Spleen (tissue), 11 donors: ENCODE data around the gene GDPD3. TPM values are rescaled to one million over a fixed set of nuclear protein-coding genes. Genes with fewer than 3 reads are reported as not detected.

Experiments used
- DNase-seq: peaks from one replicate; pipeline ENCODE4 v3.0.0-alpha.2; 2020
- H3K27ac ChIP-seq, 8 donors: fragments of 200-600 bp; sonication (generic) in 7 of 8; 1 replicate in 4 of 8; 2 replicates in 4 of 8; pipeline versions ENCODE4 v1.5.0 to v1.8.0; 2016 to 2021; ENCODE audit warnings: inconsistent platforms in 4 of 8, mild to moderate bottlenecking in 4 of 8, moderate library complexity in 1 of 8
- H3K27me3 ChIP-seq, 7 donors: fragments of 200-600 bp; sonication (generic) in 6 of 7; replicated peaks in 1 of 7; 1 replicate in 4 of 7; 2 replicates in 3 of 7; pipeline versions ENCODE4 v1.5.0 to v1.8.0; 2016 to 2021; ENCODE audit warnings: inconsistent platforms in 3 of 7, mild to moderate bottlenecking in 1 of 7
- H3K36me3 ChIP-seq, 6 donors: fragments of 200-600 bp; sonication (generic) in 5 of 6; 1 replicate in 4 of 6; 2 replicates in 2 of 6; pipeline versions ENCODE4 v1.5.0 to v1.8.0; 2016 to 2021; ENCODE audit warnings: inconsistent platforms in 2 of 6
- H3K4me1 ChIP-seq, 6 donors: fragments of 200-600 bp; sonication (generic) in 5 of 6; 1 replicate in 3 of 6; 2 replicates in 3 of 6; pipeline versions ENCODE4 v1.5.0 to v1.8.0; 2016 to 2021; ENCODE audit warnings: inconsistent platforms in 3 of 6
- H3K4me3 ChIP-seq, 8 donors: fragments of 200-600 bp; sonication (generic) in 7 of 8; 1 replicate in 4 of 8; 2 replicates in 4 of 8; pipeline versions ENCODE4 v1.5.0 to v1.8.0; 2016 to 2021; ENCODE audit warnings: inconsistent platforms in 4 of 8, mild to moderate bottlenecking in 4 of 8, moderate library complexity in 2 of 8
- H3K9me3 ChIP-seq, 8 donors: fragments of 200-600 bp; sonication (generic) in 7 of 8; 1 replicate in 4 of 8; 2 replicates in 4 of 8; pipeline versions ENCODE4 v1.5.0 to v1.8.0; 2016 to 2021; ENCODE audit warnings: inconsistent platforms in 4 of 8
- POLR2A ChIP-seq, 3 donors: fragments of 450-650 bp; IDR thresholded peaks; one replicate each; pipeline ENCODE4 v1.5.1; 2017; ENCODE audit warnings: antibody characterized with exemption in 3 of 3, mild to moderate bottlenecking in 1 of 3
- POLR2AphosphoS5 ChIP-seq, 3 donors: sonication (generic); formaldehyde crosslinking; IDR thresholded peaks; one replicate each; pipeline ENCODE4 v1.5.1; 2017; ENCODE audit warnings: antibody characterized with exemption in 3 of 3
- WGBS, 5 donors: extraction: QIAGEN DNeasy Blood & Tissue Kit in 3 of 5; methylation state at CpG; one replicate each; pipeline versions ENCODE4 v1.1.5 to v1.1.7; 2013 to 2018; 5-methylcytosine and 5-hydroxymethylcytosine counted together
- intact Hi-C: fragments of 100-400 bp; cut with DNase I; formaldehyde crosslinking; loops from one replicate; pipeline ENCODE4 v1.15.0; 2023; ENCODE audit warnings: low total_unique reads
- polyA plus RNA-seq, 3 donors: library from polyadenylated mRNA; stranded (reverse); fragments of 200-250 nt; gene quantifications; one replicate each; pipeline ENCODE4 v1.2.1, GENCODE V29; 2013
- total RNA-seq, 7 donors: library from RNA; depleted of rRNA in 3 of 7; stranded (reverse); fragments of >200 nt in 3 of 7; fragmentation: NEBNext Ultra II Directional in 4 of 7; extraction: Animal tissue kit (Norgen Biotek cat#: 25700) in 4 of 7; gene quantifications; one replicate each; pipeline versions ENCODE4 v1.1.0 to v1.2.1, GENCODE V29; 2016 to 2021
- TF ChIP-seq, protein P1 (sequence below), 11 experiments: fragments of 200-600 bp in 7 of 11; fragments of 450-650 bp in 4 of 11; sonication (generic) in 4 of 11; IDR thresholded peaks in 8 of 11; conservative IDR thresholded peaks in 3 of 11; 1 replicate in 7 of 11; 2 replicates in 4 of 11; pipeline versions ENCODE4 v1.4.0 to v1.8.0; 2016 to 2021; ENCODE audit warnings: antibody characterized with exemption in 11 of 11, inconsistent platforms in 4 of 11, mild to moderate bottlenecking in 1 of 11
- donor health status: healthy with polysubstance abuse.
- donor health status: DM: no; HTN: no; CAD: no; lungs with moderate emphysema.
- donor health status: DM: no; HTN: no; CAD: no.
- donor health status: Bipolar disorder and iron deficiency.
- donor health status: healthy.
- donor health status: DM: no; HTN: no; CAD: no.
- donor health status: DM: yes; HTN: yes; CAD: no.

The GDPD3 gene
- total and polyA plus RNA-seq, 10 donors = 4.3 to 18.0 (median 10.7) TPM

DNA sequence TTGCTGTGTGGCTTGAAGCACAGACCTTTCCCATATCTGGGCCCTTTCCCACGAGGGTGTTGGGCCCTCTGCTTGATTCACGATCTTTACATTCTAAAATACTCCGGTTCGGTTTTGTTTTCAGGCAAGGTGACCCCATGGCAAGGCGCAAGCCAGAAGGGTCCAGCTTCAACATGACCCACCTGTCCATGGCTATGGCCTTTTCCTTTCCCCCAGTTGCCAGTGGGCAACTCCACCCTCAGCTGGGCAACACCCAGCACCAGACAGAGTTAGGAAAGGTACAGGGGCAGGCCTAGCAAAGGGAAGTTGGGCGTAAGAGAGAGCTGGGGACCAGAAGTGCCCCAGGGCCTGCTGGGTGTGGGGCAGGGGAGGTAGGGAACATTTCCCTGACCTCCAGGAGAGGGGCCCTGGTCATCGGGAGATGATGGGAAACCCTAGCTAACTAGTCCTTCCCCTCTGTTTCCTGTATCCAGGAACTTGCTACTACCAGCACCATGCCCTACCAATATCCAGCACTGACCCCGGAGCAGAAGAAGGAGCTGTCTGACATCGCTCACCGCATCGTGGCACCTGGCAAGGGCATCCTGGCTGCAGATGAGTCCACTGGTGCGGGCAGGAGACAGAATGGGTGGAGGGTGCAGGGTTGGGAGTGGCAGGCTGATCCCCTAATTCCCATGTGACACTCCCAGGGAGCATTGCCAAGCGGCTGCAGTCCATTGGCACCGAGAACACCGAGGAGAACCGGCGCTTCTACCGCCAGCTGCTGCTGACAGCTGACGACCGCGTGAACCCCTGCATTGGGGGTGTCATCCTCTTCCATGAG, 46.4 kb downstream of the GDPD3 start:
- Histone ChIP-seq H3K9me3 (no peaks in the 10 kb centered on the region), H3K27ac (peak overlapping the region; percentile 93 to 100 (median 98)), H3K4me1 (peaks cover 33 to 78% (median 62%) of the 10 kb centered on the region in 6 donors), H3K27me3 (no peaks in the 10 kb centered on the region), H3K36me3 (peaks cover 10 to 54% (median 51%) of the 10 kb centered on the region in 6 donors), H3K4me3 (peak overlapping the region; percentile 65 to 99 (median 90))
- DNase-seq = no peak
- intact Hi-C loops = no loop called here
- TF ChIP-seq POLR2AphosphoS5 (IDR thresholded peaks at IDR 0.05) (peak in 1 of 3 donors; percentile 35), POLR2A (IDR thresholded peaks at IDR 0.05) (no peak)
- WGBS, 5 donors = 56 to 70% (median 64%) methylated on average over 16 to 21 of the region's 21 CpGs

DNA sequence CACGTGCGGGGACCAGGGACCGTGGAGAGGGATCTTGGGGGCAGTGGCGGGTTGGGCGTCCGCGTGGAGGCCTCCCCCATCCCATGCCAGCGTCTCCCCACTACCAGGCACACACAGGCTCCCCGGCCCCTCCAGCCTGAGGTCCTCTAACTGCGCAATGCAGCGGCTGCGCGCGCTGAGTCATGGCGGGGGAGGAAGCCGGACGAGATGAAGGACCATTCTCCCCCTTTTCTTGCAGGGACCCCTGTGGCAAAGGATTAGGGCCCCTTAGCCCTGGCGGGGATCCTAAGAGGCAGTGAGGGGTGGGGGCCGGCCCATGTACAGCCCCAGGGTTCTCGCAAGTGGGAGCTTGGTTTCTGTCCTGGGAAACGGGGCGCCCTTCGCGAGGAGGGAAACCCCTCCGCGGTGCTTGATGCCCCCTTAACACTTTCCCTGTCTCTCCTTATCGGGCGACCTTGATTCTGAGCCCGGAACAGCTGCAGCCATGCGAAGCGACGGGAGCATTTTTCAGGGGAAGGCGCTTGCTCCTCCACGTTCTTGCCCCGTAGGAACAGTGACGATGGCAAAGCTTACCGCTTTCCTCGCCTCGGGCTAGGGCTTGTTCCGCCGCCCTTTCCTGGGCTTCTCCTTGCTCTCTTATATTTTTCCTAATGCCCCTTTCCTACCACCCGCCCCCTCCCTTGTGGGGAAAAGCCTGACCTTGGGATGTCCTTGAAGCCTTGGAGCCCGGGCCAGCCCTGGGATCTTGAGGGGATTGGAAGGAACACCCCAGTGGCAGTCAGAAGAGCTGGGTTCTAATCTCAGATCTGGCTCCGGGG, 47.2 kb downstream of the GDPD3 start:
- H3K4me3 ChIP-seq = peak overlapping the region; percentile 65 to 99 (median 90)
- H3K36me3 ChIP-seq = peaks cover 10 to 46% (median 43%) of the 10 kb centered on the region in 6 donors
- TF ChIP-seq POLR2AphosphoS5 (IDR thresholded peaks at IDR 0.05) = no peak
- TF ChIP-seq POLR2A (IDR thresholded peaks at IDR 0.05) = no peak
- TF ChIP-seq, protein P1, sequence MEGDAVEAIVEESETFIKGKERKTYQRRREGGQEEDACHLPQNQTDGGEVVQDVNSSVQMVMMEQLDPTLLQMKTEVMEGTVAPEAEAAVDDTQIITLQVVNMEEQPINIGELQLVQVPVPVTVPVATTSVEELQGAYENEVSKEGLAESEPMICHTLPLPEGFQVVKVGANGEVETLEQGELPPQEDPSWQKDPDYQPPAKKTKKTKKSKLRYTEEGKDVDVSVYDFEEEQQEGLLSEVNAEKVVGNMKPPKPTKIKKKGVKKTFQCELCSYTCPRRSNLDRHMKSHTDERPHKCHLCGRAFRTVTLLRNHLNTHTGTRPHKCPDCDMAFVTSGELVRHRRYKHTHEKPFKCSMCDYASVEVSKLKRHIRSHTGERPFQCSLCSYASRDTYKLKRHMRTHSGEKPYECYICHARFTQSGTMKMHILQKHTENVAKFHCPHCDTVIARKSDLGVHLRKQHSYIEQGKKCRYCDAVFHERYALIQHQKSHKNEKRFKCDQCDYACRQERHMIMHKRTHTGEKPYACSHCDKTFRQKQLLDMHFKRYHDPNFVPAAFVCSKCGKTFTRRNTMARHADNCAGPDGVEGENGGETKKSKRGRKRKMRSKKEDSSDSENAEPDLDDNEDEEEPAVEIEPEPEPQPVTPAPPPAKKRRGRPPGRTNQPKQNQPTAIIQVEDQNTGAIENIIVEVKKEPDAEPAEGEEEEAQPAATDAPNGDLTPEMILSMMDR (IDR thresholded peaks at IDR 0.05 in 8 of 11, conservative IDR thresholded peaks at IDR 0.05 in 3 of 11) = peak in 1 of 11 experiments; percentile 1
- H3K27me3 ChIP-seq = no peaks in the 10 kb centered on the region
- peak overlapping the region; percentile 93 to 100 (median 98) for H3K27ac ChIP-seq
- H3K9me3 ChIP-seq = no peaks in the 10 kb centered on the region
- DNase-seq = no peak
- 1 to 2% (median 1%) methylated on average over 33 to 44 of the region's 44 CpGs for WGBS, 5 donors
- intact Hi-C loops = no loop called here
- peaks cover 33 to 74% (median 61%) of the 10 kb centered on the region in 6 donors for H3K4me1 ChIP-seq

DNA sequence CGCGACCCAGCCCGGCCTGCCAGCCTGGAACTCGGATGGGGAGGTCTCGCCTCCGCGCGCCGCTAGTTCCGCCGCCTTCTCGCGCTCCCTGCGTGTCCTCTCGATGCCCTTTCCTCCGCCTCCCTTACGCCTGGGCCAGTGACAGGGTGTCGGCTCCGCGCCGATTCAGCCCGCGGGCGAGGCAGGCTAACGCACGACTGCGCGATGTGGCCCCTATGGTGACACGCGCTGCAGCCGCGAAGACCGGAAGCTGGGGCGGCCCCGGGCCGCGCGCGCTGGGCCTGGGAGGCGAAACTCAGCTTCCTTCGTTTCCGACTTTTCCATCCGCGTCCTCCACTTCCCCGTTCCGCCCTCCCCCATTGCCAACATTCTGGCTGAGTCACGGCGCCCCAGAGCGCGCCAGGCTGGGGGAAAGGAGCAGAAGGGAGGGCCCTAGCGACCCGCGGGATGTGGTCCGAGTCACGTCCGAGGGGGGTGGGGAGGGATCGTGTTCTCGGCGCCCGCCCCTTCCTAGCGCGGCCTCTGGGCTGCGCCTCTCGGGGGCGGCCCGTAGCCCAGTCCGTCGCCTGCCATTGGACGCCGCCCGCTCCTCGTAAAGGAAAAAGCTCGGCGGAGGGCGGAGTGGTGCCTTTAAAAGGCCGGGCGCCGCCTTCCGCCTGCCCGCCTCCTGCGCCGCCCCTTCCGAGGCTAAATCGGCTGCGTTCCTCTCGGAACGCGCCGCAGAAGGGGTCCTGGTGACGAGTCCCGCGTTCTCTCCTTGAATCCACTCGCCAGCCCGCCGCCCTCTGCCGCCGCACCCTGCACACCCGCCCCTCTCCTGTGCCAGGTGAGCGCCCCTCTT, 48.0 kb downstream of the GDPD3 start, which contains the start of gene ALDOA:
TSS of gene ALDOA (plus strand) at position 659 of the 841 bp plus-strand sequence. CDS start 1,138 bp downstream, outside the sequence.
- Histone ChIP-seq H3K27ac (peak within 1 kb of the TSS; percentile 93 to 100 (median 98)), H3K36me3 (peaks cover 10 to 38% (median 34%) of the 10 kb centered on the region in 6 donors), H3K9me3 (no peaks in the 10 kb centered on the region), H3K4me1 (peaks cover 33 to 66% (median 56%) of the 10 kb centered on the region in 6 donors), H3K27me3 (no peaks in the 10 kb centered on the region), H3K4me3 (peak within 1 kb of the TSS; percentile 65 to 99 (median 90))
- intact Hi-C loops = no loop called here
- peak; percentile 99 for DNase-seq
- TF ChIP-seq, protein P1 (IDR thresholded peaks at IDR 0.05 in 8 of 11, conservative IDR thresholded peaks at IDR 0.05 in 3 of 11) = peak in 6 of 11 experiments; percentile 12 to 52 (median 30)
- TF ChIP-seq POLR2A (IDR thresholded peaks at IDR 0.05) (peak; percentile 57 to 94 (median 94)), POLR2AphosphoS5 (IDR thresholded peaks at IDR 0.05) (peak; percentile 97 to 99 (median 98))
- WGBS, 5 donors = 0 to 1% (median 0%) methylated on average over 57 to 99 of the region's 99 CpGs

DNA sequence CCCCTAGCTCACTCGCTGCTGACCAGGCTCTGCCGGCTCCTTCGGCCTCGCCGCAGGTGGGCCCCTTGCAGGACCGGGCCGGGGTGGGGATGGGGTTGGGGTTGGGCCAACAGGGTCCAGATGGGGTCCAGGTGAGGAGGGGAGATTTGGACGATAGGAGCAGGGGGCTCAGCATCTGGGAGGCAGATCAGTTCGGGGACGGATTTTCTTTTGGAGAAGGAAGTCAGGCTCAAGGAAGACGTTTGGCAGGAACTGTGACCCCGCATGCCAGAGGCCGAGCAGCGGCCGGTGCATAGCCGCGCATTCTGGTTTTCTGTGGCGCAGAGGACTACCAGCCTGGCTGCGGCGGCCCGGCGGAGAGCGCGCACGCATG, 48.6 kb downstream of the GDPD3 start:
- H3K4me1 ChIP-seq = peaks cover 33 to 60% (median 50%) of the 10 kb centered on the region in 6 donors
- H3K36me3 ChIP-seq = peaks cover 8 to 32% (median 28%) of the 10 kb centered on the region in 6 donors
- peak overlapping the region; percentile 93 to 100 (median 98) for H3K27ac ChIP-seq
- DNase-seq = no peak
- intact Hi-C loops = no loop called here
- no peaks in the 10 kb centered on the region for H3K27me3 ChIP-seq
- no peaks in the 10 kb centered on the region for H3K9me3 ChIP-seq
- TF ChIP-seq POLR2AphosphoS5 (IDR thresholded peaks at IDR 0.05) (no peak), POLR2A (IDR thresholded peaks at IDR 0.05) (no peak)
- TF ChIP-seq, protein P1 (IDR thresholded peaks at IDR 0.05 in 8 of 11, conservative IDR thresholded peaks at IDR 0.05 in 3 of 11) = no peak
- WGBS, 5 donors = 0% methylated on average over 24 to 25 of the region's 25 CpGs
- peak overlapping the region; percentile 65 to 99 (median 90) for H3K4me3 ChIP-seq
